Measurements from ENCODE around the gene ABCD1. TPM values are rescaled to one million over a fixed set of nuclear protein-coding genes. Genes with fewer than 3 reads are reported as not detected.

Gene ABCD1
- total and polyA plus RNA-seq, 2 donors from 2014 or later, result 5.2 to 13.7 TPM

GRCh38 chrX:153726286-153727122, 1.8 kb downstream of the ABCD1 start:
- FAIRE-seq, result no peak
- no peaks in the 10 kb centered on the region for H3K9me3 ChIP-seq (ENCODE audit: control insufficient read depth in 2 of 3, insufficient read depth in 1 of 3, low read length in 3 of 3)

GRCh38 chrX:153727123-153727931, 2.7 kb downstream of the ABCD1 start:
- H3K27ac ChIP-seq (ENCODE audit: low read depth in 2 of 2, low read length in 2 of 2), result peak overlapping the region; percentile 40 to 74
- intact Hi-C loops (cut with DNase I), result no loop called here

More at GRCh38 chrX:153726286-153727122, 1.8 kb downstream of the ABCD1 start:
- H3K4me3 ChIP-seq (ENCODE audit: low read length in 3 of 3), result no peak overlapping the region
- intact Hi-C loops (cut with DNase I), result no loop called here
- no peak overlapping the region for H3K9ac ChIP-seq (ENCODE audit: low read length in 3 of 3)
- no peaks in the 10 kb centered on the region for H3K27me3 ChIP-seq (ENCODE audit: control insufficient read depth, insufficient read depth, low read length)
- no peaks in the 10 kb centered on the region for H3K36me3 ChIP-seq (ENCODE audit: control insufficient read depth in 2 of 3, insufficient read depth in 3 of 3, low read length in 3 of 3)
- peak in 3 of 5 donors; percentile 58 to 89 (median 69) for DNase-seq
- TF ChIP-seq, protein P1, sequence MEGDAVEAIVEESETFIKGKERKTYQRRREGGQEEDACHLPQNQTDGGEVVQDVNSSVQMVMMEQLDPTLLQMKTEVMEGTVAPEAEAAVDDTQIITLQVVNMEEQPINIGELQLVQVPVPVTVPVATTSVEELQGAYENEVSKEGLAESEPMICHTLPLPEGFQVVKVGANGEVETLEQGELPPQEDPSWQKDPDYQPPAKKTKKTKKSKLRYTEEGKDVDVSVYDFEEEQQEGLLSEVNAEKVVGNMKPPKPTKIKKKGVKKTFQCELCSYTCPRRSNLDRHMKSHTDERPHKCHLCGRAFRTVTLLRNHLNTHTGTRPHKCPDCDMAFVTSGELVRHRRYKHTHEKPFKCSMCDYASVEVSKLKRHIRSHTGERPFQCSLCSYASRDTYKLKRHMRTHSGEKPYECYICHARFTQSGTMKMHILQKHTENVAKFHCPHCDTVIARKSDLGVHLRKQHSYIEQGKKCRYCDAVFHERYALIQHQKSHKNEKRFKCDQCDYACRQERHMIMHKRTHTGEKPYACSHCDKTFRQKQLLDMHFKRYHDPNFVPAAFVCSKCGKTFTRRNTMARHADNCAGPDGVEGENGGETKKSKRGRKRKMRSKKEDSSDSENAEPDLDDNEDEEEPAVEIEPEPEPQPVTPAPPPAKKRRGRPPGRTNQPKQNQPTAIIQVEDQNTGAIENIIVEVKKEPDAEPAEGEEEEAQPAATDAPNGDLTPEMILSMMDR (IDR thresholded peaks at IDR 0.05; ENCODE audit: borderline replicate concordance, extremely low read depth, insufficient read depth), result no peak
- peak overlapping the region; percentile 40 to 74 for H3K27ac ChIP-seq (ENCODE audit: low read depth in 2 of 2, low read length in 2 of 2)
- peaks cover 0 to 36% (median 8%) of the 10 kb centered on the region in 3 donors for H3K4me1 ChIP-seq (ENCODE audit: control insufficient read depth in 2 of 3, insufficient read depth in 2 of 3, low read depth in 1 of 3, low read length in 3 of 3)

GRCh38 chrX:153728095-153728494, 3.4 kb downstream of the ABCD1 start:
- intact Hi-C loops (cut with DNase I), result no loop called here
- Histone ChIP-seq H3K36me3 (ENCODE audit: control insufficient read depth in 2 of 3, insufficient read depth in 3 of 3, low read length in 3 of 3) (no peaks in the 10 kb centered on the region), H3K9me3 (ENCODE audit: control insufficient read depth in 2 of 3, insufficient read depth in 1 of 3, low read length in 3 of 3) (no peaks in the 10 kb centered on the region), H3K4me3 (ENCODE audit: low read length in 3 of 3) (no peak overlapping the region), H3K9ac (ENCODE audit: low read length in 3 of 3) (no peak overlapping the region), H3K4me1 (ENCODE audit: control insufficient read depth in 2 of 3, insufficient read depth in 2 of 3, low read depth in 1 of 3, low read length in 3 of 3) (peaks cover 0 to 30% (median 8%) of the 10 kb centered on the region in 3 donors), H3K27ac (ENCODE audit: low read depth in 2 of 2, low read length in 2 of 2) (no peak overlapping the region), H3K27me3 (ENCODE audit: control insufficient read depth, insufficient read depth, low read length) (no peaks in the 10 kb centered on the region)
- no peak for FAIRE-seq
- TF ChIP-seq, protein P1 (IDR thresholded peaks at IDR 0.05; ENCODE audit: borderline replicate concordance, extremely low read depth, insufficient read depth), result no peak
- DNase-seq, result peak in 1 of 5 donors; percentile 51

More at GRCh38 chrX:153727123-153727931, 2.7 kb downstream of the ABCD1 start:
- no peaks in the 10 kb centered on the region for H3K36me3 ChIP-seq (ENCODE audit: control insufficient read depth in 2 of 3, insufficient read depth in 3 of 3, low read length in 3 of 3)
- peaks cover 0 to 36% (median 8%) of the 10 kb centered on the region in 3 donors for H3K4me1 ChIP-seq (ENCODE audit: control insufficient read depth in 2 of 3, insufficient read depth in 2 of 3, low read depth in 1 of 3, low read length in 3 of 3)
- H3K9ac ChIP-seq (ENCODE audit: low read length in 3 of 3), result no peak overlapping the region
- no peaks in the 10 kb centered on the region for H3K27me3 ChIP-seq (ENCODE audit: control insufficient read depth, insufficient read depth, low read length)
- FAIRE-seq (no peak), DNase-seq (peak in 1 of 5 donors; percentile 82)
- TF ChIP-seq, protein P1 (IDR thresholded peaks at IDR 0.05; ENCODE audit: borderline replicate concordance, extremely low read depth, insufficient read depth), result no peak
- no peak overlapping the region for H3K4me3 ChIP-seq (ENCODE audit: low read length in 3 of 3)
- H3K9me3 ChIP-seq (ENCODE audit: control insufficient read depth in 2 of 3, insufficient read depth in 1 of 3, low read length in 3 of 3), result no peaks in the 10 kb centered on the region
